Right lobe of liver (tissue), 4 donors: ENCODE data around the gene CCIN.

Experiments used
- CTCF ChIP-seq, 4 donors: fragments of 200-600 bp in 3 of 4; fragments of 450-650 bp in 1 of 4; IDR thresholded peaks; one replicate each; pipeline versions ENCODE4 v1.5.1 to v1.8.0; 2016 to 2022; ENCODE audit warnings: antibody characterized with exemption in 4 of 4, mild to moderate bottlenecking in 2 of 4
- POLR2A ChIP-seq: fragments of 450-650 bp; IDR thresholded peaks from one replicate; pipeline ENCODE4 v1.6.1; 2017; ENCODE audit warnings: antibody characterized with exemption, mild to moderate bottlenecking
- donor health status: DM: no; HTN: no; CAD: no.
- donor health status: DM: no; HTN: no; CAD: no.
- donor health status: DM: no; HTN: yes; CAD: no.

GRCh38 chr9:36141761-36142160, 27.4 kb upstream of the CCIN start:
- TF ChIP-seq CTCF (IDR thresholded peaks at IDR 0.05) (no peak), POLR2A (no peak)
